GM19240 (cell line): Measurements from ENCODE around the gene AP2A2.
"Not testable (repeated sequence)": the region's sequence is repeated elsewhere in the genome, so short reads cannot be mapped to it uniquely, and the experiment has no call there.

ENCODE experiments used
- DNase-seq: peaks from one replicate; pipeline ENCODE4 v3.0.0; 2011; ENCODE audit warnings: low spot score; ENCODE audit not compliant: insufficient read length

AP2A2 gene

DNA sequence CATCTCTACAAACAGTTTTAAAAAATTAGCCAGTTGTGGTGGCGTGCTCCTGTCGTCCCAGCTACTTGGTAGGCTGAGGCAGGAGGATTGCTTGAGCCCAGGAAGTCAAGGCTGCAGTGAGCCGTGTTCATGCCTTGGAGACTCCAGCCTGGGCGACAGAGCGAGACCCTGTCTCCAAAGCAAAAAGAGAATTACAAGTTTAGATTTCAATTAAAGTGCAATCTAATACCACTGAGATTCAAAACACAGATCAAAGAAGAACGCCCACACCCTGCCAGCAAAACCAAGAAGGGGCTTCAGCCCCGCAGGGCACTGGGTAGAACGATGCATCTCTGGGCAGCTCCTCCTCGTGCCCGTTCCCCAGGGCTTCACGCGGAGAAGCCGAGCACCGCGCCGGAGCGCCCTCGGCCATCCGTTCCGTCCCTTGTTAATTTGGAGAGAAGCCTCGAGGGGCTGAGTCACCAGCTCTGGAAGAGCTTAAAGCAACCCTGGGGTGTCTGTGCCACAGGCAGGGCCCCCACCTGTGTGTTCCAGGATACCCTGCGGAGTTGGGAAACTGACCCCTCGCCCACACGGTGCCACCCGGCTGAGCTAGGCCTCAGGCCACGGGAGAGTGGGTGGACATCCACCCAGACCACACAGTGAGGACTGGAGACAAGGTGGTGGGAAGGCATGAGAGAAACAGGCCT, 47.0 kb downstream of the AP2A2 start:
- no peak for DNase-seq

DNA sequence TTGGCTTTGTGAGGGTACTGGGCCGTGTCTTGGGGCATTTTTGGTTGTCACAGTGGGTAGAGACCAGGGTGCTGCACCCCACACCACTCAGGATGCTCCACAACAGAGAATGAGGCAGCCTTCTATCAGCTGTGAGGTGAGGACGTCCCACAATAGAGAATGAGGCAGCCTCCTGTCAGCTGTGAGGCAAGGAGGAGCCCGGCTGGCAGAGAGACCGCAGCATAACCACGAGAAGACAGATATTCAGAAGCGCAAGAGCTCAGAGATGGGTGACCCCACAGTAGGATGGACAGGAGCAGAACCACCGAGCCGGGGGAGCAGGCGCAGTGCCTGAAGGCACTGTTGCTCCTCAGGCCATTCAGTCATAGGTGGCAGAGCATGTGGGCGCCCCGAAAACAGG, 47.6 kb downstream of the AP2A2 start:
- no peak for DNase-seq

DNA sequence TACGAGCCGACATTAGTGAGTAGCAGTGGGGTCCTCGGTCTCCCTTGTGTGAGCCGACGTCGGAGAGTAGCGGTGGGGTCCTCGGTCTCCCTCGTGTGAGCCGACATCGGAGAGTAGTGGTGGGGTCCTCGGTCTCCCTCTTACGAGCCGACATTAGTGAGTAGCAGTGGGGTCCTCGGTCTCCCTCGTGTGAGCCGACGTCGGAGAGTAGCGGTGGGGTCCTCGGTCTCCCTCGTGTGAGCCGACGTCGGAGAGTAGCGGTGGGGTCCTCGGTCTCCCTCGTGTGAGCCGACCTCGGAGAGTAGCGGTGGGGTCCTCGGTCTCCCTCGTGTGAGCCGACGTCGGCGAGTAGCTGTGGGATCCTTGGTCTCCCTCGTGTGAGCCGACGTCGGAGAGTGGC, 49.7 kb downstream of the AP2A2 start:
- not testable (repeated sequence) for DNase-seq

DNA sequence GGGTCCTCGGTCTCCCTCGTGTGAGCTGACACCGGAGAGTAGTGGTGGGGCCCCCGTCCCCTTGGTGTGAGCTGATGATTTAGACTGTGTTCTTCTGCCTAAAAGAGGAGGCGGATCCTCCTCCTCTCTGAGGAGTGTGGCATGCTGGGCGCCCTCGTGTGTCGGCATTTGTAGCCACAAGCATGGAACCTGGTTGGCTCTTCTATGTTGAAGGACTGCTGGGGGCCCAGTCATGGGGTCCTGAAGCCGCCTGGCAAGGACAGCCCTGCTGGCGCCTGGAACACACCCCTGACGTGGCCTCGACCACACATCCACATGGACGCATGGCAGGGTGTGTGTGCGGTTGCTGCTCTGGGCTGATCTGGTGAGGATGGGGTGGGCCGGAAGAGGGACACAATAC, 50.2 kb downstream of the AP2A2 start:
- no peak for DNase-seq

DNA sequence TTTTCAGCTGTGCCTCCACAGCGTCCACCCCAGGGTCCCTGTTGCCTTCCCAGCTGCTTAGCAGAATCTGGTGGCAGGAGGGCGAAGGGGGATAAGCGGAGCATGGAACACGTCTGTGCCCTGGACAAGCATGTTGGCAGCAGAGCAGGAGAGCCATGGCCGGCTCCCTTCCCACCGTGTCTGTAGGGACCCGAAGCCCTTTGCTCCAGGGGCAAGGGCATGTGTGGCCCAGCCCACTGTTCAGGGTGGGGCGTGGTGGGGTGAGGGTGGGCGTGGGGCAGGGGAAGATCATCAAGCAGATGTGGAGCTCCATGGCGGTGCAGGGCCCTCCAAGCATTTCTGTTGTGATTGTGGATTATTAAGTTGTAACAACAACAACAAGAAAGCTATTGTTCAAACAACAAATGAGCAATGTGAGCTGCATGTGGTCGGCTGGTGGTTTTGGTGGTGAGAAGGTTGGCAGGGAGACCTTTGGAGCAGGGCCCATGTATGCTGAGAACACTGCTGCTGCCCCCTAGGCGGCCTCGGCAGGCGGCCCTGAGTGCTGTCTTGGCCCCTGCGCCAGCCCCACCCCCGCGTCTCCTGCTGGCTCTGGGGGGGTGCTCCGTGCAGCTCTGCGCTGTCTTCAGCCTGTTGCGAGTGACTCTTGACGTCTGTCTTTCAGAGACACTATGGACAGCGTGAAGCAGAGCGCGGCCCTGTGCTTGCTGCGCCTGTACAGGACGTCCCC, 50.9 kb downstream of the AP2A2 start:
- DNase-seq: no peak

DNA sequence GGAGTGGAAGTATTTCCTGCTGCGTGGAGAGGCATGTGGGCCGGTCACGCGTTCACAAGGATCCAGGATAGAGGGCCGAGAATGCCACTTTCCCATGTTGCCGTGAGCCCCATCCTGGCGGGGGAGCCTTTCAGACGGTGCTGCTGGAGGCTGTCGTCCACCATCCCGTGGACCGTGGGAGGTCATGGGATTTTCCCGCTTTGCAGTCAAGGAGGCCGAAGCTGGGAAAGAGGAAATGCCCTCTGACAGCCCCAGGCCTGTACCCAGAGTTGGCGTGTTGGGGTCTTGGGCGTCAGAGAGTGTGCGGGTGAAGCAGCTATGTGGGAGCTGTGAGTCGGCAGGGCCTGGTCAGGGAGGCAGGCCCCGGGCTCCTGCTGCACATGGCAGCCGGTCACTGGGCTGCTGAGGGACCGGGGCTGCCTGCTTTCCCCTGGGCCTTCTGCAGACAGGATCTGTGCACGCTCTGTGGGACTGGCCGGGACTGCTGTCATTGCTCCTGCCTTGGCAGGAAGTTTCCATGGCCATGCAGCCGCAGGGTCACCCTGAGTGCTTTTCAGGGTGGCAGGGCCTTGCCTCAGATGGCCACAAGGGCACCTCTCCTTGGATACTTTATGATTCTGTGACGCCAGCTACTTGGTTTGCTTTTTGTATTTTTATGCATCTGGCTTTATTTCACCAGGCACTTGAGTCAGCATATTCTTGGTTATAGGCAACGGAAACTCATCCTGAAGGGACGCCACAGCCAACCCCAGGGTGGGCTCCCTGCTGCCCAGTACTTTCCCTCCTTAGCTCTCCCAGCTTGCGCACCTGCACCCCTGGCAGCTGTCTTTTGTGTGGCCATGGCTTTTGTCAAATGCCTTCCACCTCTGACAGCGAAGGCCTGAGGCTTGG, 52.4 kb downstream of the AP2A2 start:
- no peak for DNase-seq

DNA sequence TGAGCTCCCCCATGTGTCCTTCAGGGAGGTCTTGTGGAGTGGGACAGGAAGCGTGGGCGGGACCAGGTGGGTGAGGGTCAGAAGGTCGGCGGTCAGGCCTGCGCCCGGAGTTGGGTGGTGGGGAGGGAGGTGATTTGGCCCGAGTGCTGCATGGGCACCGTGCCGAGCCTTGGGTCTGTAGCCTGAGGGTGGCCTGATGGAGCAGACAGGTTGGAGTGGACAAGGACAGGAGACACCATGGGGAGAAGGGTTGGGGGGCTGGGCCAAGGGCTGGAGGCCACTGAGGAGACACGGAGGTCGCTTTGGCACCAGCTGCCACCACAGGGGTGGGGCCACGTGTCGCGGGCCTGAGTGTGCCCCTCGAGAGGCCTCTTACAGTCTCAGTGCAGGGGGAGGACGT, 53.1 kb downstream of the AP2A2 start:
- DNase-seq: no peak

DNA sequence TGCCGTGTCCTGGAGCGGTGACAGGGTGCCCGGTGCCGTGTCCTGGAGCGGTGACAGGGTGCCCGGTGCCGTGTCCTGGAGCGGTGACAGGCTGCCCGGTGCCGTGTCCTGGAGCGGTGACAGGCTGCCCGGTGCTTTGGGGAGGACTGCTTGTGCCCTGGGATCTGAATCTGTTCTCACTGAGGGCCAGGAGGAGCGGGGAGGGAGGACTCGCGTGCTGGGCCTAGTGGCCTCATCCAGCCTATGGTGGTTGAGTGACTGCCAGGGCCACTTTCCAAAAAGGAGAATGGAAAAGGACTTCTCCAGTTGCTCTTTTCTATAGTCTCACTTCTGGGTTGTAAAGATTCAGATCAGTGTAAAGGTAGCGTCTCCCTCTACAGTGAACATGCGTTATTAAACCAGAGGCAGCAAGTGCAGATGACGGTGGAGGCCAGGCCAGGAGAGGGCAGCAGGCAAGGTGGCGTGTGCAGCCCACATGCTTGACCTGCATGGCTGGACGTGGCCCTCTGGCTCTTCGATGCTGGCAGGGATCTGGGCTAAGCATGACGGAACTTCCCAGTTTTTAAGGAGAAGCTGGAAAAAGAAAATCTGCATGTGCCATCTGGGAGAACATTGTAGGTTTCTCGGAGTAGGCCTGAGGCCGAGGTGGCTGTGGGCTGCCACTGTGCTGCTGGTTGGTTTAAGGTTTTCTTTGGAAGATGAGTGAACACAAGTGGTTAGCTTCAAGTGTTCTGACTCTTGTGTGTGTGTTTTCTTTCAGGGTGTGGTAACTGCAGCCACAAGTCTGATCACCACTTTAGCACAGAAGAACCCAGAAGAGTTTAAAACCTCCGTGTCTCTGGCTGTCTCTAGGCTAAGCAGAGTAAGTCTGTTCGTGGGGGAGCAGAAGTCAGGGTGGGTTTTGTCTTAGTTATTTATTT, 55.0 kb downstream of the AP2A2 start:
- DNase-seq: no peak

DNA sequence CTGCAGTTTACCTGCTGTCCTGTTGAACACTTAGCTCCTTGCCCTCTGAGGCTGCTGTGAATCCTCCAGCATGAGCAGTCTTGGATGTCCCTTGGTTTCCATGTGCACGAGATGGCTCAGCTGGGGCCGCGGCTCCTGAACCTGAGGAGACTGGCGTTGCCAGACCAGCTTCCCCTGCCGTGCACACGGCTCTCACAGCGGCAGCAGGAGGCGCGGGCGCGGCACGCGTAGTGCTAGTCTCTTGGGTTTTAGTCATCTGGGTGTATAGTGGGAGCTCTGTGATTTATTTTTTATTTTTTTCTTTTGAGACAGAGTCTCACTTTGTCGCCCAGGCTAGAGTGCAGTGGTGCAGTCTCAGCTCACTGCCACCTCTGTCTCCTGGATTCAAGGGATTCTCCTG, 56.1 kb downstream of the AP2A2 start:
- no peak for DNase-seq

DNA sequence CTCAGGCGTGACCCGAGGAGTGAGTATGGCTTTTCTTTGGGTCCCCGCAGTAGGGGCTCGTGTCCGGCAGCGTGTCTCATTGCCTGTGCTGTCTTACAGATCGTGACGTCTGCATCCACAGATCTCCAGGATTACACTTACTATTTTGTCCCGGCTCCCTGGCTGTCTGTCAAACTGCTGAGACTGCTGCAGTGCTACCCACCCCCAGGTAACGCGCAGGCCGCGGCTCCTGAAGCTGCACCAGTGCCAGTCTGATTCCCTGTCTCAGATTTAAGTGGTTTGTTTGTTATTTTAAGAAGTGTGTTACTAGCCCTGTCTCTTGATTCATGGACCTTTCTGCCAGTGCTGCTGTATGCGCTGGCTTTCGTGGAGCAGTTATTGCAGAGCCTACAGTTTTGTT, 58.9 kb downstream of the AP2A2 start:
- DNase-seq: no peak

DNA sequence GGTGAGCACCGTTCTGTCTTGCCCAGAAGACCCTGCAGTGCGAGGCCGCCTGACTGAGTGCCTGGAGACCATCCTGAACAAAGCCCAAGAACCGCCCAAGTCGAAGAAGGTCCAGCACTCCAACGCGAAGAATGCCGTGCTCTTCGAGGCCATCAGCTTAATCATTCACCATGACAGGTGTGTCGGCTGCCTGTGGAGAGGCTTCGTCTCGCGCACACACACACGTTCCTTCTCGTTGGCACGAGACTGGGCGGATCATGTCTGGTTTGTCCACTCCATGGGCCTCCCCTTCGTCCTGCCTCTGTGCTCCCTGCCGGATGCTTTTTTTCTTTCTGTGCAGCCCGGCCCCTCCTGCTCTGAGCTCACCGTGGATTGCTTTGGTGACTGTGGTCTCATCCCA, 59.7 kb downstream of the AP2A2 start:
- DNase-seq: no peak

DNA sequence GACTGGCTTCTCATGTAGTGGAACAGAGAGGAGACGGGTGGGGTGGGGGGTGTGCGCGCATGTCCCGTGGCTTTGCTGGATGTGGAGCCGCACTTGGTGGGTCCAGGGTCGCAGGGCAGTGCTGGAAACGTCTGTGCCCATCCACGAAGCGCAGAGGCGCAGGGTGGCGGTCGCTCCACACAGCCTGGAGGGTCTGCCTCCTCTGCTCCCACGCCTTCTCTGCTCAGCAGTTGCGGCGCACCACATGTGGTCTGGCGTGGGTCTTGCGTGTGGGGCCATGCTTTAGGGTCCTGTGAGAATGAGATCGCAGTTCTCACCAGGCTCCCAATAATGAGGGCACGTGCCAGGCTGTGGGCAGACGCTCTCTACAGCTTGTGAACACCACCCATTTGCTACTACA, 60.2 kb downstream of the AP2A2 start:
- no peak for DNase-seq

DNA sequence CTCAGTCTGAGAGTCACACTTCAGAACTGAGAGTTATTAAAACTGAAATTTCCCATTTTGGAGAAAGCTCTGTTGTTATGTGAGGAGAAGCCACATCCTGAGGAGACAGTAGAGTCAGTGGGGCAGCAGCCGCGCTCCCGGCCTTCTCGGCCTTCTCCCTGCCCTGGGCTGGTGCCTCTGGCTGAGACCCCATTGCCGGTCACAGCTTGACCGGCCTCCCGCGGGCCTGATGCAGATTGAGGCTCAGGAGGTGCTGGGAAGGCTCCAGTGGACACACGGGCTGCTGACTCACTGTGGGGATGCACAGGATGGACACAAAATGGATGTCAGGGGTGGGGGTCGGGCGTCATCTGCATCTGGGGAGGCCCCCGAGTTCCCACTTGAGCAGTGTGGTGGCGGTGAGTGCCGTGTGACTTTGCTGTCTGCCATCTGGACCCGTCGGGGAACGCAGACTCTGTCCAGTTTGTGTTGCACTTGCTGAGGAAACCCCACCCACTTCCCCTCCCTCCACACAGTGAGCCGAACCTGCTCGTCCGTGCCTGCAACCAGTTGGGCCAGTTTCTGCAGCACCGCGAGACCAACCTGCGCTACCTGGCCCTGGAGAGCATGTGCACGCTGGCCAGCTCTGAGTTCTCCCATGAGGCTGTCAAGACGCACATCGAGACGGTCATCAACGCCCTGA, 60.7 kb downstream of the AP2A2 start:
- no peak for DNase-seq

DNA sequence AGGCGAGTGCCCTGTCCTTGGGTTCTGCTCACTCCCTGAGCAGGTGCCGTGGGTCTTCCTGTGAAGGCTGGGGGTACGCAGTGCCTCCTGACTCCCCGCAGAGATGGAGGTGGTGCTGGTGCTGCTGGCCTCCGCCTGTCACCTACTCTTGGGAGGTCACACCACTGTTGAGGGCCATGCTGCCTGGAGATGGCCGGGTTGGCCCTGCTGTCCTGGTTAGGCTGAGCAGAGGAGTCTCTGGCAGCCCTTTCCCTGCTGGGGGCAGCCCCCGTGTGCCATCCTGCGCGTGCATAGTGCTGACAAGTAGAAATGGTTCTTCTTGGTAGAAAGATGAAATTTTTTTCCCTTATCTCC, 61.3 kb downstream of the AP2A2 start:
- DNase-seq: no peak

DNA sequence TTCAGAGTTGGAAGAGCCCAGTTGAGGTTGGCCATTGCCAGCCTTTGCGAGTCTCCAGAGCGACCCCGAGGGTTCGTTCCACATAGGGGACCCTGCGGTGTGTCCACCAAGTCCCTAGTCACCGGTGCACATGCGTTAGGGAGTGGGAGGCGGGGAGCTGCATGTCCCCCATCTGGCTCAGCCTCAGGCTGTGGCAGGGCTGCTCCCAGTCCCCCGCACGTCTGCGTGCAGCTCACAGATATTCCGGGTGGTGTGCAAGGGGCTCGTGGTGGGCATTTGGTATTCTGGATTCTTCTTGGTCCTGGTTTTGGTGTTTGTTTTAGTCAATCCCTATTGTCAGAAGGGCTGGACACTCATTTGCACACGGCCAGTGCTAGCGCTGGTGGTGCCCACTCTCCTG, 62.0 kb downstream of the AP2A2 start:
- DNase-seq: no peak

DNA sequence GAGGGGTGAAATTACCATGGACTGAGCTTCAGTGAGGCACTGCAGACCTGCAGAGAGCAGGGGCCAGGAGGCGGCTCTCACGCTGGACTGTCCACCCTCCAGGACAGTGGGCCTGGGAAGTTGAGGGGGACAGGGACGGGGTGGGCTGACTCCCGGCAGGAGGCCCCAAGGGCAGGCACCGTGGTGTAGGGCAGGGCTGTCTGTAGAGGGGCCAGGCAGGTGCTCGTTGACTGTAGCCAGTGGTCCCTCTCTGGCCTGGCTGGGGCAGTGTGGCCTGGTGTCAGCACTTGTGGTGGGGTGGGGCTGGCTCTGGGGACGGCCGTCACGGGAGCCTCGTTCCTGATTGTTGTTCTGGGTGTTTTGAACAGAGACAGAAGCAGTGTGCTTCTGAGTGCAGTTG, 64.4 kb downstream of the AP2A2 start:
- DNase-seq: no peak

DNA sequence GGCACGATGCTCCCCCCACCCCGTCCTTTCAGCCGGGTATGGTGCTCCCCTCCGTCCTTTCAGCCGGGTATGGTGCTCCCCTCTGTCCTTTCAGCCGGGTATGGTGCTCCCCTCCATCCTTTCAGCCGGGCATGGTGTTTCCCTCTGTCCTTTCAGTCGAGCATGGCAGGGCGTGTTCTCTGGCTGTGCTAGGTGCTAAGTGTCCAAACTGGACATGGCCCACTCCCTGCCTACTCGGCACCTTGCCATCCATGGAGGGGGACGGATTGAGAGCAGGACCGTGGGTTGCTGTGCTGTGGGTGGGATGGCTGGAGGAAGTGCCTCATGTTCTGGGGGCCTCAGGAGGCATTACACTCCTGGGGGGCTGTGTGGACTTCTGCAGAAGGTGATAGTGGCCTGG, 65.4 kb downstream of the AP2A2 start:
- DNase-seq: no peak

DNA sequence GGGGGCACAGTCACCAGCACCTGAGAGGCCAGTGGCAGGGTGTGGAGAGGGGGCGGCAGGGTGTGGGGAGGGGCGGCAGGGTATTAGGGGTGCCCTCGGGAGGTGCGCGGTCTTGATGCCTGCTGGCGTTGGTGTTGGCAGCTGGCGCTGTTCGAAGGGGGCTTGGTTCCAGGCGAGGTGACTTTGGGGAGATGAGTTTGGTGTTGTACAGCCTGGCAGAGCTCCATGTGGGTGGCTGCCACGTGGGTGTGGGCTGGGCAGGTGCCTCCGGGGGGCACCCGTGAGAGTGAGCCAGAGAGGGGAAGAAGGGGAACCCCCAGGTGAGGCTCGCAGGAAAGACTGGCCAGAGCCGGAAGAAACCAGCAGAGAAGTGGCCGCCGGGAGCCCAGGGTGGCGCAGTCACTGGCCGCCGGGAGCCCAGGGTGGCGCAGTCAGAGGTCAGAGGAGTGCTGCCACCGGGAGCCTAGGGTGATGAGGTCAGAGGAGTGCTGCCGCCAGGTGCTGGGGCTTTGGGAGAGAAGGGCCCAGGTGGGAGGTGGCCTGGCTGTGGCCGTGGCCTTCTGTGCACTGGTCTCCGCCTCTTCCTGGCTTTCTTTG, 66.1 kb downstream of the AP2A2 start:
- DNase-seq: no peak

DNA sequence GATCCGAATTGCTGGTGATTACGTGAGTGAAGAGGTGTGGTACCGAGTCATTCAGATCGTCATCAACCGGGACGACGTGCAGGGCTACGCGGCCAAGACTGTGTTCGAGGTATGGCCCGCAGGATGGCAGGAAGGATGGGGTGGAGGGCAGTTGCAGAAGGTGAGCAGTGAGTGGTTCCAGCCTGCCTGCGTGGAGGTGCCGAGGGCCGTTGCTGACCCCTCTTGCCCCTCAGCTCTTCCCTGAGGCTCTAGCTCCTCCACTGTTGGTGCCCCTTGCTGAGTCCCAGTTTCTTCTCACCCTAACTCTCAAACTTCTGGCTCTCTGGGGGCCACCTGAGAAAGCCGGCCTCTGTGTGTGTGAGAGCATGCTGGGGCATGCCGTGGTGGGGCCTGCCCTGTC, 66.9 kb downstream of the AP2A2 start:
- DNase-seq: no peak

DNA sequence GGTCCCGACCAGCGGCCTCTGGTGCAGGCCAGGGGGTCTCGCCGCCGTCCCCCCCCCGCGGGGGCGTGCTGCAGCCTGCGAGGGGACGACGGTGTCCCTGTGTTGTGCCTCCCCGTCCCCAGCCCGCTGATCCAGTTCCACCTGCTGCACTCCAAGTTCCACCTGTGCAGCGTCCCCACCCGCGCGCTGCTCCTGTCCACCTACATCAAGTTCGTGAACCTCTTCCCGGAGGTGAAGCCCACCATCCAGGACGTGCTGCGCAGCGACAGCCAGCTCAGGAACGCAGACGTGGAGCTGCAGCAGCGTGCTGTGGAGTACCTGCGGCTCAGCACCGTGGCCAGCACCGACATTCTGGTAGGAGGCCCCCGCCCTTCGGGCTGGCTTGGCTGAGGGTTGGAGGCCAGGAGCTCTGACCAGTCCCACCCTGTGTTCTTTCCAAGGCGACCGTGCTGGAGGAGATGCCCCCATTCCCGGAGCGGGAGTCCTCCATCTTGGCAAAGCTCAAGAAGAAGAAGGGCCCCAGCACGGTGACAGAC, 68.0 kb downstream of the AP2A2 start:
- no peak for DNase-seq
